Esophagus squamous epithelium (tissue), 4 donors: Measurements from ENCODE around the gene CHST8.

Experiments
- CTCF ChIP-seq, 6 experiments: fragments of 450-650 bp in 4 of 6; fragments of 200-600 bp in 2 of 6; sonication (generic) in 2 of 6; IDR thresholded peaks; one replicate each; pipeline ENCODE4 v1.5.1; 2016 to 2019; ENCODE audit warnings: antibody characterized with exemption in 6 of 6, mild to moderate bottlenecking in 4 of 6, moderate library complexity in 4 of 6
- POLR2A ChIP-seq, 4 donors: fragments of 450-650 bp; IDR thresholded peaks; one replicate each; pipeline ENCODE4 v1.6.1; 2017; ENCODE audit warnings: antibody characterized with exemption in 4 of 4, mild to moderate bottlenecking in 4 of 4, moderate library complexity in 3 of 4

- TF ChIP-seq POLR2A (IDR thresholded peaks at IDR 0.05) (no peak), CTCF (IDR thresholded peaks at IDR 0.05) (no peak)
Measured at GRCh38 chr19:33808399-33808798, 186.6 kb downstream of the CHST8 start.
